Thyroid gland (tissue), 4 donors: Measurements from ENCODE around the gene PTPRN2.
"Not testable (repeated sequence)": the region's sequence is repeated elsewhere in the genome, so short reads cannot be mapped to it uniquely, and the experiment has no call there.

Experiments used
- CTCF ChIP-seq, 6 experiments: fragments of 200-600 bp in 3 of 6; fragments of 450-650 bp in 3 of 6; sonication (generic) in 3 of 6; IDR thresholded peaks; one replicate each; pipeline ENCODE4 v1.5.1; 2016 to 2019; ENCODE audit warnings: antibody characterized with exemption in 6 of 6, mild to moderate bottlenecking in 2 of 6, inconsistent platforms in 1 of 6, moderate library complexity in 1 of 6
- POLR2A ChIP-seq, 2 donors: fragments of 450-650 bp; IDR thresholded peaks; one replicate each; pipeline ENCODE4 v1.6.1; 2017; ENCODE audit warnings: antibody characterized with exemption in 2 of 2, mild to moderate bottlenecking in 2 of 2, moderate library complexity in 1 of 2

GRCh38 chr7:157500989-157501540, 1086.6 kb downstream of the PTPRN2 start:
- not testable (repeated sequence) for TF ChIP-seq CTCF, POLR2A (IDR thresholded peaks at IDR 0.05)
